Esophagus muscularis mucosa (tissue), 4 donors: ENCODE results near the gene CDK2. TPM values are rescaled to one million over a fixed set of nuclear protein-coding genes. Genes with fewer than 3 reads are reported as not detected.
"Not testable (repeated sequence)": the region's sequence is repeated elsewhere in the genome, so short reads cannot be mapped to it uniquely, and the experiment has no call there.

Experiments used
- DNase-seq: peaks from one replicate; pipeline ENCODE4 v3.0.0-alpha.2; 2017; ENCODE audit errors: extremely low spot score
- H3K27ac ChIP-seq, 4 donors: fragments of 200-600 bp; sonication (generic); replicated peaks in 1 of 4; 1 replicate in 3 of 4; 2 replicates in 1 of 4; pipeline ENCODE4 v1.5.1; 2016 to 2019; ENCODE audit warnings: mild to moderate bottlenecking in 1 of 4
- H3K27me3 ChIP-seq, 4 donors: fragments of 200-600 bp; sonication (generic); one replicate each; pipeline versions ENCODE4 v1.5.1 to v1.6.0; 2016 to 2019
- H3K36me3 ChIP-seq, 4 donors: fragments of 200-600 bp; sonication (generic); one replicate each; pipeline ENCODE4 v1.5.1; 2016 to 2019
- H3K4me1 ChIP-seq, 4 donors: fragments of 200-600 bp; sonication (generic); one replicate each; pipeline ENCODE4 v1.5.1; 2016 to 2019
- H3K4me3 ChIP-seq, 4 donors: fragments of 200-600 bp; sonication (generic); 1 replicate in 2 of 4; 2 replicates in 2 of 4; pipeline ENCODE4 v1.5.1; 2016 to 2019; ENCODE audit warnings: mild to moderate bottlenecking in 4 of 4, moderate library complexity in 1 of 4
- H3K9me3 ChIP-seq, 4 donors: fragments of 200-600 bp; sonication (generic); 1 replicate in 3 of 4; 2 replicates in 1 of 4; pipeline ENCODE4 v1.5.1; 2016 to 2019
- CTCF ChIP-seq, 3 experiments: fragments of 200-600 bp in 2 of 3; fragments of 450-650 bp in 1 of 3; sonication (generic) in 2 of 3; IDR thresholded peaks; one replicate each; pipeline ENCODE4 v1.5.1; 2017 to 2019; ENCODE audit warnings: antibody characterized with exemption in 3 of 3, mild to moderate bottlenecking in 2 of 3, moderate library complexity in 1 of 3
- EP300 ChIP-seq: sonication (generic); formaldehyde crosslinking; IDR thresholded peaks from one replicate; pipeline ENCODE4 v1.6.1; 2017; ENCODE audit warnings: antibody characterized with exemption
- POLR2A ChIP-seq: fragments of 450-650 bp; IDR thresholded peaks from one replicate; pipeline ENCODE4 v1.6.1; 2017; ENCODE audit warnings: antibody characterized with exemption, moderate library complexity, mild to moderate bottlenecking, low read depth
- POLR2AphosphoS5 ChIP-seq, 2 donors: sonication (generic); formaldehyde crosslinking; IDR thresholded peaks; one replicate each; pipeline ENCODE4 v1.6.1; 2017; ENCODE audit warnings: antibody characterized with exemption in 2 of 2
- WGBS: methylation state at CpG from one replicate; pipeline ENCODE4 v1.1.5; 2018; 5-methylcytosine and 5-hydroxymethylcytosine counted together
- intact Hi-C: fragments of 100-400 bp; cut with DNase I; formaldehyde crosslinking; loops from one replicate; pipeline ENCODE4 v1.15.1; 2023
- total RNA-seq, 4 donors: library from RNA; depleted of rRNA; stranded (reverse); fragments of >200 nt; gene quantifications; one replicate each; pipeline versions ENCODE4 v1.1.0 to v1.2.1, GENCODE V29; 2016

Gene CDK2
- total RNA-seq, 4 donors from 2014 or later = 35.3 to 84.9 (median 57.1) TPM

DNA sequence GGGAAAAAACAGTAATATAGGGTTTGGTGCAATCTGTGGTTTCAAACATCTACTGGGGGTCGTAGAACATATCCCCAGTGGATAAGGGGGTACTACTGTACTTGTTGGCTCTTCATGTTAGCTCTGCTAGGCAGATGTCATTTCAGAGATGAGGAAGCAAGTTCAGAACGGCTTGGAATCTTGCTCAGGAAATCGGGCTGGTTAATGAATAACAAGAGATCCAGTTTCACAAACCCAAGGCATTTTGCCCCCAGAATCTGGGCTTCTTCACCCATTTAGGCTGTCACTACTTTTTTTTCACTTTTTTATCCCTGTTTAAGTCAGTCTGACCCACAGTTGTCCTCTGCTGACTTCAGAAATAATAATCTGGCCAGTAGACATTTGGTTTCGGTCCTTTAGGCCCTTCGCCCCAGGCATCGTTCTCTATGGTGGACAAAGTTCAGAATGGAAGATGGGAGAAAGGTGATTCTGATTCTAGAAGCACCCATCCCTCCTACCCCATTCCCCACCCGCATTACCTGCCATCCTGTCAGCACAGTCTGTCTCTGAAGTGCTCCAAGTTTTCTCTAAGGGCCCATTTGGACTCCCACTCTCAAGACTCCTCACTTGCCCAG, 35.0 kb downstream of the CDK2 start:
- no peak for TF ChIP-seq POLR2AphosphoS5 (IDR thresholded peaks at IDR 0.05)
- no peak for TF ChIP-seq EP300
- no peak for TF ChIP-seq CTCF (IDR thresholded peaks at IDR 0.05)
- no peak for TF ChIP-seq POLR2A
- no peaks in the 10 kb centered on the region for H3K9me3 ChIP-seq
- 82% methylated on average over 7 of the region's 7 CpGs for WGBS
- H3K4me3 ChIP-seq = no peak overlapping the region
- no peak for DNase-seq
- H3K36me3 ChIP-seq = peaks cover 4 to 56% (median 34%) of the 10 kb centered on the region in 4 donors
- no peaks in the 10 kb centered on the region for H3K27me3 ChIP-seq
- H3K27ac ChIP-seq = no peak overlapping the region
- intact Hi-C loops = no loop called here
- peaks cover 9 to 18% (median 14%) of the 10 kb centered on the region in 4 donors for H3K4me1 ChIP-seq

DNA sequence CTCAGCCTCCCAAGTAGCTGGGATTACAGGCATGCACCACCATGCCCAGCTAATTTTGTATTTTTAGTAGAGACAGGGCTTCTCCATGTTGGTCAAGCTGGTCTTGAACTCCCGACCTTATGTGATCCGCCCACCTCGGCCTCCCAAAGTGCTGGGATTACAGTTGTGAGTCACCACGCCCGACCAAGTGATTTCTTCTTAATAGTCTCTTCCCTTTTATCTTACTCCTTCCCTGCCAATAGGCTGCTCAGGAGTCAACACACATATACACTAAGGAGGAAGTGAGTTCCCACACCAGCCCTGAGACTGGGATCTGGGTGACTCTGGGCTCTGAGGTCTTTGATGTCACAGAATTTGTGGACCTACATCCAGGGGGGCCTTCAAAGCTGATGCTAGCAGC, 36.7 kb downstream of the CDK2 start:
- H3K36me3 ChIP-seq = peaks cover 4 to 56% (median 34%) of the 10 kb centered on the region in 4 donors
- DNase-seq, H3K27ac ChIP-seq, H3K9me3 ChIP-seq, H3K27me3 ChIP-seq, intact Hi-C loops, H3K4me3 ChIP-seq: not testable (repeated sequence)
- WGBS = 78% methylated on average over 5 of the region's 5 CpGs
- peaks cover 3 to 18% (median 14%) of the 10 kb centered on the region in 4 donors for H3K4me1 ChIP-seq

- 60% methylated on average over 1 of the region's 10 CpGs for WGBS
- Histone ChIP-seq H3K4me1 (peaks cover 3 to 19% (median 16%) of the 10 kb centered on the region in 4 donors), H3K27me3 (no peaks in the 10 kb centered on the region), H3K36me3 (peaks cover 4 to 54% (median 34%) of the 10 kb centered on the region in 4 donors), H3K9me3 (no peaks in the 10 kb centered on the region), H3K4me3 (no peak overlapping the region), H3K27ac (no peak overlapping the region)
- intact Hi-C loops = no loop called here
- TF ChIP-seq POLR2A (no peak), EP300 (no peak), CTCF (IDR thresholded peaks at IDR 0.05) (no peak), POLR2AphosphoS5 (IDR thresholded peaks at IDR 0.05) (no peak)
- DNase-seq = no peak
These were observed 37.6 kb downstream of the CDK2 start for GRCh38 chr12:56004211-56004610.

- peak overlapping the region; percentile 77 to 99 (median 88) for H3K4me3 ChIP-seq
These were observed 41.2 kb downstream of the CDK2 start for GRCh38 chr12:56007564-56008559.

More at GRCh38 chr12:56007564-56008559, 41.2 kb downstream of the CDK2 start:
- 2% methylated on average over 28 of the region's 44 CpGs for WGBS
- Histone ChIP-seq H3K36me3 (peaks cover 0 to 31% (median 19%) of the 10 kb centered on the region in 4 donors), H3K27ac (peak overlapping the region; percentile 93 to 99 (median 96)), H3K4me1 (peaks cover 3 to 19% (median 16%) of the 10 kb centered on the region in 4 donors), H3K27me3 (no peaks in the 10 kb centered on the region), H3K9me3 (no peaks in the 10 kb centered on the region)
- no peak for DNase-seq
- intact Hi-C loops = no loop called here
- TF ChIP-seq EP300 (no peak), POLR2A (no peak), POLR2AphosphoS5 (IDR thresholded peaks at IDR 0.05) (no peak), CTCF (IDR thresholded peaks at IDR 0.05) (no peak)
